Large intestine (tissue), 3 donors: ENCODE results near the gene ATXN7L3. TPM values are rescaled to one million over a fixed set of nuclear protein-coding genes. Genes with fewer than 3 reads are reported as not detected.

Experiments
- DNase-seq, 2 donors: peaks; one replicate each; pipeline versions ENCODE4 v3.0.0 to v3.0.0-alpha.2; 2013
- H3K27ac ChIP-seq: one replicate; pipeline ENCODE4 v1.5.1; 2013; ENCODE audit warnings: low read length
- H3K27me3 ChIP-seq: 2 replicates; pipeline ENCODE4 v1.6.1; 2013; ENCODE audit warnings: low read length; ENCODE audit not compliant: control insufficient read depth, insufficient read depth
- H3K36me3 ChIP-seq: 2 replicates; pipeline ENCODE4 v1.6.1; 2013; ENCODE audit warnings: low read length; ENCODE audit not compliant: control insufficient read depth, insufficient read depth
- H3K4me1 ChIP-seq: one replicate; pipeline ENCODE4 v1.6.1; 2013; ENCODE audit warnings: low read length; ENCODE audit not compliant: control insufficient read depth, insufficient read depth
- H3K4me3 ChIP-seq: one replicate; pipeline ENCODE4 v1.5.1; 2013; ENCODE audit warnings: low read length
- H3K9me3 ChIP-seq: one replicate; pipeline ENCODE4 v1.6.1; 2013; ENCODE audit warnings: mild to moderate bottlenecking, low read depth, low read length, moderate library complexity; ENCODE audit not compliant: control insufficient read depth
- WGBS: methylation state at CpG from one replicate; pipeline ENCODE4 v1.1.5; 2013; ENCODE audit warnings: low lambda C conversion rate; ENCODE audit not compliant: insufficient coverage; 5-methylcytosine and 5-hydroxymethylcytosine counted together
- polyA plus RNA-seq: library from polyadenylated mRNA; unstranded; fragments of 120-200 nt; gene quantifications from one replicate; pipeline ENCODE4 v1.2.1, GENCODE V29; 2013

The ATXN7L3 gene
- polyA plus RNA-seq, 1 donor: 47.8 TPM

GRCh38 chr17:44188576-44189403 lies 10.9 kb downstream of the ATXN7L3 start:
- no CpG with 5 or more reads among the region's 12 CpGs for WGBS
- no peaks in the 10 kb centered on the region for H3K9me3 ChIP-seq
- peaks cover 23% of the 10 kb centered on the region for H3K4me1 ChIP-seq
- no peak overlapping the region for H3K4me3 ChIP-seq
- no peak overlapping the region for H3K27ac ChIP-seq
- H3K36me3 ChIP-seq: peaks cover 40% of the 10 kb centered on the region
- H3K27me3 ChIP-seq: no peaks in the 10 kb centered on the region
- no peak for DNase-seq

DNA sequence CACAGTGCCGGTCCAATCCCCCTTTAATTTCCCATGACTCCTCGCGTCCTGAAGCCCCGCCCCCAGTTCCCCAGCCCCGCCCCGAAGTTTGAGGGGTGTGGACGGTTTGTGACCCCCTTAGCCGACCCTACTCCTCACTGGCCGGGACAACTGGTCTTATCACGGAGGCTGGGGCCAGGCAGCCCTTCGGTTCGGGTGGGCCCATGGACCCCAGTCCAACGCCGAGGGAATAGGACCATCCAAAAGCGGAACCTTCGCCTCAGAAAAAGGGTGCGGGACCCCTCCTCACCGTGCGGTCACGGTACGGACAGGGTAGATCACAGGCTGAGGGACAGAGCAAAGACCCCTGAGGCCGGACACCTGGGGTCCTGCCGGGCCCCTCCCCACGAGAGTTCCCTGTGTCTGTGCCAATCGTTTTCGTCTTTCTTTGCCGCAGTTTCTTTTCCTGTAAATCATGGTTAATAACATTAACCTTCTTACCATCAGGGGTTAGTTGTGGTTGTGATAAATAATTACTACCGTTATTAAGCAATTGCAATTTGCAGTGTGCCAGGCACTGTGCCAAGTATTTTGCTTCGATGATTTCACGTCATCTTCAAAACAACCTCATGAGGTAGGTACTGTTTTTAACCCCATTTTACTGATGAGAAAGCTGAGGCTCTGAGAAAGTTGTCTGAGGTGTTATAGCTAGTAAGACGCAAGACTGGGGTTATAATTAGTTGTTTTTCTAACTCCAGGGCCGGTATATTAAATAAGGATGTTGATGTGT lies 12.4 kb downstream of the ATXN7L3 start:
- peak overlapping the region; percentile 95 for H3K27ac ChIP-seq
- H3K4me3 ChIP-seq: peak overlapping the region; percentile 98
- peaks cover 17% of the 10 kb centered on the region for H3K4me1 ChIP-seq
- H3K36me3 ChIP-seq: peaks cover 32% of the 10 kb centered on the region
- no peak for DNase-seq
- WGBS: 0% methylated on average over 1 of the region's 32 CpGs
- no peaks in the 10 kb centered on the region for H3K27me3 ChIP-seq
- no peaks in the 10 kb centered on the region for H3K9me3 ChIP-seq

GRCh38 chr17:44186307-44187130 lies 13.2 kb downstream of the ATXN7L3 start, which contains the start of gene TMUB2:
Gene TMUB2 (plus strand): TSS chr17:44186972. CDS start chr17:44187709, 737 bp downstream.
- Histone ChIP-seq H3K9me3 (no peaks in the 10 kb centered on the region), H3K27me3 (no peaks in the 10 kb centered on the region), H3K4me1 (peaks cover 10% of the 10 kb centered on the region), H3K36me3 (peaks cover 34% of the 10 kb centered on the region), H3K27ac (peak within 1 kb of the TSS; percentile 95), H3K4me3 (peak within 1 kb of the TSS; percentile 98)
- peak; percentile 99 for DNase-seq
- WGBS: no CpG with 5 or more reads among the region's 50 CpGs

GRCh38 chr17:44184212-44184810 lies 15.4 kb downstream of the ATXN7L3 start:
- Histone ChIP-seq H3K27ac (no peak overlapping the region), H3K4me1 (peaks cover 10% of the 10 kb centered on the region), H3K4me3 (no peak overlapping the region), H3K36me3 (peaks cover 20% of the 10 kb centered on the region), H3K9me3 (no peaks in the 10 kb centered on the region), H3K27me3 (no peaks in the 10 kb centered on the region)
- no peak for DNase-seq
- WGBS: no CpG with 5 or more reads among the region's 8 CpGs

DNA sequence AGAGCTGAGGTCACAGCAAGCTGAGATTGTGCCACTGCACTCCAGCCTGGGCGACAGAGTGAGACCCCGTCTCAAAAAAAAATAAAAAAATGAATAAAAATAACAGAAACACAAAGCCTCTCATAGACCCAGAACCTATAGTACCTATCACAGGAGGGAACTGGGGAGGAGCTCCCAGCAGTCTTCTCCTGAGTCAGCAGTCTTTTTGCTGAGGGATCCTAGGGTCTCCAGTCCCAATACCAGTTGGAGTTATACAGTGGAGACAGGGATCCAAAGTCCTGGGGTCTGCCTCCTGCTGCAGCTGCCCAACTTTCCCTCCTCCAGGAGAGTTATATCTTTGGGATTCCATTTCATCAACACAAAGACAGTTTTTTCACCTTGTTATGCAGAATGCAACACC lies 16.7 kb downstream of the ATXN7L3 start:
- WGBS: no CpG with 5 or more reads among the region's 2 CpGs

GRCh38 chr17:44178133-44178532 lies 21.6 kb downstream of the ATXN7L3 start:
- Histone ChIP-seq H3K4me3 (no peak overlapping the region), H3K9me3 (no peaks in the 10 kb centered on the region), H3K4me1 (no peaks in the 10 kb centered on the region), H3K27me3 (no peaks in the 10 kb centered on the region), H3K27ac (no peak overlapping the region), H3K36me3 (peaks cover 38% of the 10 kb centered on the region)
- no peak for DNase-seq
- WGBS: no CpG with 5 or more reads among the region's 14 CpGs

More for the DNA sequence above, 16.7 kb downstream of the ATXN7L3 start:
- H3K4me3 ChIP-seq: no peak overlapping the region
- H3K4me1 ChIP-seq: peaks cover 6% of the 10 kb centered on the region
- H3K27ac ChIP-seq: no peak overlapping the region
- no peaks in the 10 kb centered on the region for H3K9me3 ChIP-seq
- no peaks in the 10 kb centered on the region for H3K27me3 ChIP-seq
- no peak for DNase-seq
- H3K36me3 ChIP-seq: peaks cover 19% of the 10 kb centered on the region

DNA sequence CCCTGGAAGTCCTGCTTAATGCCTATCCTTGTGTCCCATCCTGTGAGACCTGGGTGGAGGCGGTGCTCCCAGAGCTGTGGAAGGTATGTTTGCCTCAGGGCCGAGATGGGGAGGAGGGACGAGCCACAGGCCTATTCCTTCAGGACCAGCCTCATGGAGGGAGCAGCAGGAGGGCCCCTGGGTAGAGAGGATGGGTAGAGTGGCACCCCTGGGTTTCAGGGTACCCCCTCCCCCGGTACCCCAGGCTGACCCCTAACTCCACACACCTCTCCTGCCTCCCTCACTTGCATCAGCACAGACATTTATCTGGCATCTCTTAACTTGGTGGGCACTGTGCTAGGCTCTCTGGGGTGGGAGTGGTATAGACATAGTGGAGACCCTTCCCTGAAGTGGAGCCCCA lies 22.0 kb downstream of the ATXN7L3 start:
- peaks cover 37% of the 10 kb centered on the region for H3K36me3 ChIP-seq
- no peaks in the 10 kb centered on the region for H3K9me3 ChIP-seq
- H3K4me3 ChIP-seq: no peak overlapping the region
- H3K4me1 ChIP-seq: no peaks in the 10 kb centered on the region
- H3K27ac ChIP-seq: no peak overlapping the region
- no peaks in the 10 kb centered on the region for H3K27me3 ChIP-seq
- no CpG with 5 or more reads among the region's 4 CpGs for WGBS
- DNase-seq: no peak

DNA sequence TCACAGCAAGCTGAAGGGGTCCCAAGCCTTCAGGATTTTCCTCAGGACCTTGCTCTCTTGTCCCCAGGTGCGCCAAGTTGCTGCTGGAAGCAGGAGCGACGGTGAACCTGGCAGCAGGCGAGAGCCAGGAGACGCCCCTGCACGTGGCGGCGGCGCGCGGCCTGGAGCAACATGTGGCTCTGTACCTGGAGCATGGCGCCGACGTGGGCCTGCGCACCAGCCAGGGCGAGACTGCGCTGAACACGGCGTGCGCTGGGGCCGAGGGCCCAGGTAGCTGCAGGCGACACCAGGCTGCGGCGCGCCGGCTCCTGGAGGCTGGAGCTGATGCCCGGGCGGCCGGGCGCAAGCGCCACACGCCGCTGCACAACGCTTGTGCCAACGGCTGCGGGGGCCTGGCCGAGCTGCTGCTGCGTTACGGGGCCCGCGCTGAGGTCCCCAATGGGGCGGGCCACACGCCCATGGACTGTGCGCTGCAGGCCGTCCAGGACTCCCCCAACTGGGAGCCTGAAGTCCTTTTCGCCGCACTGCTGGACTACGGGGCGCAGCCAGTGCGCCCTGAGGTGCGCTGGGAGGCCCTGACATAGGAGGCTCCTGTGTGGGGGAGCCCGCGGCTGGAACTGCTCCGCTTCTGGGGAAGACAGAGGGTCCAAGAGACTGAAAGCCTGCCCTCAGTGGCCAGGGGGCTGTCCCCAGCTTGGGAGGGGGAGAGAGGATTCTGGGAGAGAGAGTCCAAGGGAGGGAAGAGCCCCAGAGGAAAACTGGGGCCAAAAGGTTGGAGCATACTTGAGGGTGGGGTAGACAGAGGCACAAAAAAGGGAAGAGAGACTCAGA lies 22.8 kb downstream of the ATXN7L3 start:
- H3K36me3 ChIP-seq: peaks cover 30% of the 10 kb centered on the region
- no CpG with 5 or more reads among the region's 54 CpGs for WGBS
- no peaks in the 10 kb centered on the region for H3K4me1 ChIP-seq
- no peak for DNase-seq
- H3K4me3 ChIP-seq: no peak overlapping the region
- no peaks in the 10 kb centered on the region for H3K27me3 ChIP-seq
- no peaks in the 10 kb centered on the region for H3K9me3 ChIP-seq
- H3K27ac ChIP-seq: no peak overlapping the region

DNA sequence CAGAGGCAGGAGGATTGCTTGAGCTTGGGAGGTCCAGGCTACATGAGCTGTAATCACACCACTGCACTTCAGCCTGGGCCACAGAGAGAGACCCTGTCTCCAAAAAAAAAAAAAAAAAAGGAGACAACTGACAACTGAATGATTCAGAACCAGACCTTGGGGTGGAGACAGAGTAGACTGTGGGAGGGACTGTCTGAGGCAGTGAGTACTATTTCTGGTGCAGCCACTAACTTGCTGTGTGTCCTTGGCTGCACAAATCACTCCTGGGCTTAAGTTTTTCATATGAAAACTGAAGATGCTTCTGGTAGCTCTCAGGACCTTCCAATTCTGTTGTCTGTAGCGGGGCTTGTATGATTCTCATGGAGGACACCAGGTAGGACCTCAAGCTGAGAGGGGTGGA lies 23.4 kb downstream of the ATXN7L3 start:
- Histone ChIP-seq H3K4me3 (no peak overlapping the region), H3K4me1 (no peaks in the 10 kb centered on the region), H3K9me3 (no peaks in the 10 kb centered on the region), H3K27me3 (no peaks in the 10 kb centered on the region), H3K27ac (no peak overlapping the region), H3K36me3 (peaks cover 25% of the 10 kb centered on the region)
- no CpG with 5 or more reads among the region's 1 CpG for WGBS
- DNase-seq: no peak
